ENCODE results near the gene COQ10A. TPM values are rescaled to one million over a fixed set of nuclear protein-coding genes. Genes with fewer than 3 reads are reported as not detected.

Gene COQ10A
- total RNA-seq = 23.6 and 24.6 TPM in 2 replicates
- long read RNA-seq, transcript COQ10A-202 (5 exons, 1,410 nt) = major isoform, 5 of 7 reads
- long read RNA-seq, partial matches to known transcripts = 0 of 7 reads
- long read RNA-seq, other reads (novel, unspliced or antisense) = 1 of 7 reads

- Mint-ChIP-seq H3K27me3 (no peaks in the 10 kb centered on the region), H3K4me1 (ENCODE audit: low read depth) (peaks cover 10% of the 10 kb centered on the region), H3K36me3 (ENCODE audit: insufficient read depth) (peaks cover 6% of the 10 kb centered on the region), H3K27ac (peak within 1 kb of the TSS; percentile 96), H3K4me3 (ENCODE audit: low read depth) (peak within 1 kb of the TSS; percentile 90), H3K9me3 (ENCODE audit: low read depth) (no peaks in the 10 kb centered on the region)
- peak; percentile 68 for TF ChIP-seq CTCF (IDR thresholded peaks at IDR 0.05; ENCODE audit: unreplicated experiment)
- peak; percentile 83 for DNase-seq (ENCODE audit: low spot score, unreplicated experiment)
Observed at GRCh38 chr12:56266693-56267442, at the start of gene COQ10A. COQ10A (plus strand) TSS chr12:56266942; CDS start chr12:56267119, 177 bp downstream.

DNA sequence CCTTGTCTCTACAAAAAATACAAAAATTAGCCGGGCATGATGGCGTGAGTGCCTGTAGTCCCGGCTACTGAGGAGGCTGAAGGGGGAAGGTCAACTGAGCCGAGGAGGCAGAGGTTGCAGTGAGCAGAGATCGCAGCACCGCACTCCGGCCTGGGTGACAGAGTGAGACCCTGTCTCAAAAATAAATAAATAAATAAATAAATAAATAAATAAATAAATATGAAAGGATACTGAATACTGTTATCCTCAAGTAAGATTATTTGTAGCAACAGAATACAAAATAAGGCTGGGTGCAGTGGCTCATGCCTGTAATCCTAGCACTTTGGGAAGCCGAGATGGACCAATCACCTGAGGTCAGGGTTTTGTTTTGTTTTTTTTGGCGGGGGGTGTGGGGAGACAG lies 46.9 kb upstream of the COQ10A start:
- Mint-ChIP-seq H3K27me3 (no peaks in the 10 kb centered on the region), H3K27ac (no peak overlapping the region), H3K4me3 (ENCODE audit: low read depth) (peak overlapping the region; percentile 16), H3K36me3 (ENCODE audit: insufficient read depth) (peaks cover 7% of the 10 kb centered on the region), H3K9me3 (ENCODE audit: low read depth) (no peaks in the 10 kb centered on the region), H3K4me1 (ENCODE audit: low read depth) (peaks cover 24% of the 10 kb centered on the region)
- TF ChIP-seq CTCF (IDR thresholded peaks at IDR 0.05; ENCODE audit: unreplicated experiment) = no peak
- no peak for DNase-seq (ENCODE audit: low spot score, unreplicated experiment)

DNA sequence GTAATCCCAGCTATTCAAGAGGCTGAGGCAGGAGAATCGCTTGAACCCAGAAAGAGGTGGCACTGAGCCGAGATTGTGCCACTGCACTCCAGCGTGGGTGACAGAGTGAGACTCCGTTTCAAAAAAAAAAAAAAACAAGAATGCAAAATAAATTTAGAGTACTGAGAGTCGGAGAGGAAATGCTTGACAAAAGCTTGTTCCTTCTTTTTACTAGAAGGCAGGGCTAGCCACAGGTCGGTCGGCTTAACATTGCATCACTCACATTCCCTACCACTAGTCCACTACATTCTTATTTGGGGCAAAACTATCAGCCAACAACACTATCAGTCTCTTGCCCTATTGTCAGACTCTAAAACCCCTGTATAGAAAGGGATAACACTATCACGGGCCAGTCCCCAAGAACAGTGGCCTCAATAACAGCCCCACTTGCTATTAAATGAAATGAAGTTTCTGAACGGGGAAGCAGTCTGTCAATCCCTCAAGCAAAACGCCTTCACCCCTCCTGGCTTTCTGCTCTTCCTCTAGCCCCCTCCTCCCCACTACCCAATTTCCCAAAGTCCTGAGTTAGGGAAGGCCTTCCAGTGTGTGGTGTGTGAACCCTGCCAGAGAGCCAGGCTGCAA lies 46.0 kb upstream of the COQ10A start:
- H3K4me3 Mint-ChIP-seq (ENCODE audit: low read depth) = peak overlapping the region; percentile 95
- no peak for TF ChIP-seq CTCF (IDR thresholded peaks at IDR 0.05; ENCODE audit: unreplicated experiment)
- DNase-seq (ENCODE audit: low spot score, unreplicated experiment) = no peak
- H3K27me3 Mint-ChIP-seq = no peaks in the 10 kb centered on the region
- no peaks in the 10 kb centered on the region for H3K9me3 Mint-ChIP-seq (ENCODE audit: low read depth)
- H3K36me3 Mint-ChIP-seq (ENCODE audit: insufficient read depth) = peaks cover 3% of the 10 kb centered on the region
- peaks cover 31% of the 10 kb centered on the region for H3K4me1 Mint-ChIP-seq (ENCODE audit: low read depth)
- peak overlapping the region; percentile 99 for H3K27ac Mint-ChIP-seq

DNA sequence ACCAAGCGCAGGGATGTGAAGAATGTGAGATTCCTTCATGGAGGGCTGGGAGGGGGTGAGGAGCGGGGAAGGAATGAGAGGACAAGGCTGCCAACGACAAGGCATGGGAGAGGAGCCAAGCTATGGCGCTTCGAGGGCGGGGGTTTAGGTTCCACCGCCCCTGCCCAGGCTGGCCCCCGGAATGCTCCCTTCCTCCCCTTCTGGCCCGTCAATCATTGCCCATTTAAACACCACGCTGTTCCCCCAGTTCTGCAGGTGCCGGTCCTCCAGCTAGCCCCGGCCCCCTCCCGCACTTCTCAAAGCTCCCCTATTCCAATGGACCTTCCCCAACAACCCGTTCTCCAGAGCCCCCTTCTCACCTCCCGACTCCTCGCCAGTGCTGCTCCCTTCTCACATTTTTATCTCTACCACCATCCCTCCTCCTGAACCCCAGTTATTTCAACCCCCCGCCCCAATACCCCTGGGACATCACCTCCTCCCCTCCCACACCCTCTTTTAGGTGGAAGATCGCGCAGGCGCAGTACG lies 45.4 kb upstream of the COQ10A start:
- Mint-ChIP-seq H3K36me3 (ENCODE audit: insufficient read depth) (peaks cover 4% of the 10 kb centered on the region), H3K27ac (peak overlapping the region; percentile 99), H3K4me3 (ENCODE audit: low read depth) (peak overlapping the region; percentile 95), H3K27me3 (no peaks in the 10 kb centered on the region), H3K9me3 (ENCODE audit: low read depth) (no peaks in the 10 kb centered on the region), H3K4me1 (ENCODE audit: low read depth) (peaks cover 31% of the 10 kb centered on the region)
- TF ChIP-seq CTCF (IDR thresholded peaks at IDR 0.05; ENCODE audit: unreplicated experiment) = no peak
- DNase-seq (ENCODE audit: low spot score, unreplicated experiment) = no peak

GRCh38 chr12:56221757-56222530 lies 44.8 kb upstream of the COQ10A start, which contains the start of gene RNF41:
RNF41 (minus strand) TSS chr12:56221922; CDS start chr12:56214047, 7,875 bp downstream.
- Mint-ChIP-seq H3K9me3 (ENCODE audit: low read depth) (no peaks in the 10 kb centered on the region), H3K4me1 (ENCODE audit: low read depth) (peaks cover 31% of the 10 kb centered on the region), H3K27ac (peak within 1 kb of the TSS; percentile 99), H3K4me3 (ENCODE audit: low read depth) (peak within 1 kb of the TSS; percentile 95), H3K36me3 (ENCODE audit: insufficient read depth) (peaks cover 2% of the 10 kb centered on the region), H3K27me3 (no peaks in the 10 kb centered on the region)
- TF ChIP-seq CTCF (IDR thresholded peaks at IDR 0.05; ENCODE audit: unreplicated experiment) = no peak
- peak; percentile 89 for DNase-seq (ENCODE audit: low spot score, unreplicated experiment)

Data from progenitor cell of endocrine pancreas (in vitro differentiated cells).